HepG2 (cell line): ENCODE measurements around the gene UNC50. TPM values are rescaled to one million over a fixed set of nuclear protein-coding genes. Genes with fewer than 3 reads are reported as not detected.
A peak's percentile ranks its signal among the peaks of the same experiment; 100 is the strongest.

Source experiments
- FOSL2 ChIP-seq: sonication (generic); formaldehyde crosslinking; IDR thresholded peaks from 2 replicates; pipeline ENCODE4 v1.4.0; 2020; ENCODE audit warnings: missing genetic modification reagents
- FOXJ3 ChIP-seq: sonication (generic); formaldehyde crosslinking; IDR thresholded peaks from 2 replicates; pipeline ENCODE4 v1.4.0; 2020; ENCODE audit warnings: missing genetic modification reagents, mild to moderate bottlenecking, borderline replicate concordance
- IRF2 ChIP-seq: IDR thresholded peaks from 2 replicates; pipeline ENCODE4 v1.6.1; 2018; ENCODE audit warnings: missing genetic modification reagents, missing compliant biosample characterization
- NR2F6 ChIP-seq, 2 experiments: IDR thresholded peaks; 2 replicates each; pipeline ENCODE4 v1.6.1; 2016; ENCODE audit warnings: antibody characterized with exemption in 1 of 2, mild to moderate bottlenecking in 1 of 2
- SALL2 ChIP-seq: sonication (generic); formaldehyde crosslinking; IDR thresholded peaks from 2 replicates; pipeline ENCODE4 v1.8.1; 2023; ENCODE audit warnings: mild to moderate bottlenecking, missing genetic modification reagents, inconsistent platforms
- SP4 ChIP-seq: sonication (generic); formaldehyde crosslinking; IDR thresholded peaks from 2 replicates; pipeline ENCODE4 v1.8.1; 2023; ENCODE audit warnings: mild to moderate bottlenecking, missing genetic modification reagents
- STAG1 ChIP-seq: sonication (generic); formaldehyde crosslinking; IDR thresholded peaks from 2 replicates; pipeline ENCODE4 v1.4.0; 2020; ENCODE audit warnings: missing genetic modification reagents
- ZBTB38 ChIP-seq: sonication (generic); formaldehyde crosslinking; IDR thresholded peaks from 2 replicates; pipeline ENCODE4 v1.5.1; 2020; ENCODE audit warnings: mild to moderate bottlenecking, missing genetic modification reagents
- ZNF407 ChIP-seq: sonication (generic); formaldehyde crosslinking; IDR thresholded peaks from one replicate; pipeline ENCODE4 v1.5.1; 2020; ENCODE audit warnings: mild to moderate bottlenecking, missing genetic modification reagents; ENCODE audit errors: not compliant biosample characterization
- ZNF761 ChIP-seq: sonication (generic); formaldehyde crosslinking; conservative IDR thresholded peaks from 2 replicates; pipeline ENCODE4 v1.4.0; 2020; ENCODE audit warnings: mild to moderate bottlenecking, missing genetic modification reagents
- polyA plus RNA-seq, 8 experiments: library from polyadenylated mRNA; depleted of rRNA in 3 of 8; stranded (reverse) in 7 of 8; unstranded in 1 of 8; fragments of >200 nt; fragmentation: Illumina TruSeq in 4 of 8; extraction: Trizol in 4 of 8; gene quantifications; 2 replicates each; pipeline versions ENCODE4 v1.2.1 to v1.2.3, GENCODE V29; 2011 to 2016; ENCODE audit warnings: low read depth in 4 of 8, missing spikeins in 1 of 8, mixed read lengths in 1 of 8; ENCODE audit not compliant: insufficient read depth in 1 of 8
- total RNA-seq, 5 experiments: library from RNA; depleted of rRNA; stranded (reverse); fragments of >200 nt; fragmentation: Illumina TruSeq; extraction: Trizol; gene quantifications; 2 replicates each; pipeline ENCODE4 v1.2.3, GENCODE V29; 2016; ENCODE audit warnings: low read depth in 1 of 5
- TF ChIP-seq, protein P1 (sequence below): sonication (generic); formaldehyde crosslinking; IDR thresholded peaks from 2 replicates; pipeline ENCODE4 v1.4.0; 2020; ENCODE audit warnings: mild to moderate bottlenecking, missing genetic modification reagents
- TF ChIP-seq, protein P2 (sequence below): sonication (generic); formaldehyde crosslinking; IDR thresholded peaks from 2 replicates; pipeline ENCODE4 v1.4.0; 2020; ENCODE audit warnings: missing genetic modification reagents
- TF ChIP-seq, protein P3 (sequence below): sonication (generic); formaldehyde crosslinking; IDR thresholded peaks from 2 replicates; pipeline ENCODE4 v1.4.0; 2020; ENCODE audit warnings: missing genetic modification reagents, borderline replicate concordance
- TF ChIP-seq, protein P4 (sequence below): IDR thresholded peaks from 2 replicates; pipeline ENCODE4 v1.6.1; 2016; ENCODE audit warnings: mild to moderate bottlenecking, missing biosample characterization, missing genetic modification reagents

The UNC50 gene
- total and polyA plus RNA-seq, 2 of the 13 experiments (the other 11 are each of a cell fraction or from before 2014, with no cell fraction given), result 92.6 to 95.6 TPM

GRCh38 chr2:98649135-98649991 is 41.0 kb downstream of the UNC50 start (continued):
- no peak for TF ChIP-seq ZNF407 (CRISPR knock-in tag)
- TF ChIP-seq IRF2 (CRISPR knock-in tag), result peak; percentile 77
- TF ChIP-seq, protein P1, sequence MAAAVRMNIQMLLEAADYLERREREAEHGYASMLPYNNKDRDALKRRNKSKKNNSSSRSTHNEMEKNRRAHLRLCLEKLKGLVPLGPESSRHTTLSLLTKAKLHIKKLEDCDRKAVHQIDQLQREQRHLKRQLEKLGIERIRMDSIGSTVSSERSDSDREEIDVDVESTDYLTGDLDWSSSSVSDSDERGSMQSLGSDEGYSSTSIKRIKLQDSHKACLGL (CRISPR knock-in tag), result no peak
- TF ChIP-seq, protein P2, sequence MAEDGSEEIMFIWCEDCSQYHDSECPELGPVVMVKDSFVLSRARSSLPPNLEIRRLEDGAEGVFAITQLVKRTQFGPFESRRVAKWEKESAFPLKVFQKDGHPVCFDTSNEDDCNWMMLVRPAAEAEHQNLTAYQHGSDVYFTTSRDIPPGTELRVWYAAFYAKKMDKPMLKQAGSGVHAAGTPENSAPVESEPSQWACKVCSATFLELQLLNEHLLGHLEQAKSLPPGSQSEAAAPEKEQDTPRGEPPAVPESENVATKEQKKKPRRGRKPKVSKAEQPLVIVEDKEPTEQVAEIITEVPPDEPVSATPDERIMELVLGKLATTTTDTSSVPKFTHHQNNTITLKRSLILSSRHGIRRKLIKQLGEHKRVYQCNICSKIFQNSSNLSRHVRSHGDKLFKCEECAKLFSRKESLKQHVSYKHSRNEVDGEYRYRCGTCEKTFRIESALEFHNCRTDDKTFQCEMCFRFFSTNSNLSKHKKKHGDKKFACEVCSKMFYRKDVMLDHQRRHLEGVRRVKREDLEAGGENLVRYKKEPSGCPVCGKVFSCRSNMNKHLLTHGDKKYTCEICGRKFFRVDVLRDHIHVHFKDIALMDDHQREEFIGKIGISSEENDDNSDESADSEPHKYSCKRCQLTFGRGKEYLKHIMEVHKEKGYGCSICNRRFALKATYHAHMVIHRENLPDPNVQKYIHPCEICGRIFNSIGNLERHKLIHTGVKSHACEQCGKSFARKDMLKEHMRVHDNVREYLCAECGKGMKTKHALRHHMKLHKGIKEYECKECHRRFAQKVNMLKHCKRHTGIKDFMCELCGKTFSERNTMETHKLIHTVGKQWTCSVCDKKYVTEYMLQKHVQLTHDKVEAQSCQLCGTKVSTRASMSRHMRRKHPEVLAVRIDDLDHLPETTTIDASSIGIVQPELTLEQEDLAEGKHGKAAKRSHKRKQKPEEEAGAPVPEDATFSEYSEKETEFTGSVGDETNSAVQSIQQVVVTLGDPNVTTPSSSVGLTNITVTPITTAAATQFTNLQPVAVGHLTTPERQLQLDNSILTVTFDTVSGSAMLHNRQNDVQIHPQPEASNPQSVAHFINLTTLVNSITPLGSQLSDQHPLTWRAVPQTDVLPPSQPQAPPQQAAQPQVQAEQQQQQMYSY (CRISPR knock-in tag), result no peak
- peak; percentile 45; the same call in 1 of the 2 replicates for TF ChIP-seq FOSL2 (CRISPR knock-in tag)
- TF ChIP-seq NR2F6 (IDR thresholded peaks at IDR 0.05), result no peak
- no peak for TF ChIP-seq NR2F6 (CRISPR knock-in tag; IDR thresholded peaks at IDR 0.05)
- TF ChIP-seq SP4 (CRISPR knock-in tag), result no peak
- no peak for TF ChIP-seq FOXJ3 (CRISPR knock-in tag)
- TF ChIP-seq, protein P3, sequence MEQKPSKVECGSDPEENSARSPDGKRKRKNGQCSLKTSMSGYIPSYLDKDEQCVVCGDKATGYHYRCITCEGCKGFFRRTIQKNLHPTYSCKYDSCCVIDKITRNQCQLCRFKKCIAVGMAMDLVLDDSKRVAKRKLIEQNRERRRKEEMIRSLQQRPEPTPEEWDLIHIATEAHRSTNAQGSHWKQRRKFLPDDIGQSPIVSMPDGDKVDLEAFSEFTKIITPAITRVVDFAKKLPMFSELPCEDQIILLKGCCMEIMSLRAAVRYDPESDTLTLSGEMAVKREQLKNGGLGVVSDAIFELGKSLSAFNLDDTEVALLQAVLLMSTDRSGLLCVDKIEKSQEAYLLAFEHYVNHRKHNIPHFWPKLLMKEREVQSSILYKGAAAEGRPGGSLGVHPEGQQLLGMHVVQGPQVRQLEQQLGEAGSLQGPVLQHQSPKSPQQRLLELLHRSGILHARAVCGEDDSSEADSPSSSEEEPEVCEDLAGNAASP (CRISPR knock-in tag), result peak; percentile 42; the same call in 1 of the 2 replicates
- no peak for TF ChIP-seq SALL2
- TF ChIP-seq, protein P4, sequence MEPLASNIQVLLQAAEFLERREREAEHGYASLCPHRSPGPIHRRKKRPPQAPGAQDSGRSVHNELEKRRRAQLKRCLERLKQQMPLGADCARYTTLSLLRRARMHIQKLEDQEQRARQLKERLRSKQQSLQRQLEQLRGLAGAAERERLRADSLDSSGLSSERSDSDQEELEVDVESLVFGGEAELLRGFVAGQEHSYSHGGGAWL, result no peak
- TF ChIP-seq ZNF761, result no peak
- TF ChIP-seq ZBTB38 (CRISPR knock-in tag), result no peak
- peak; percentile 100 for TF ChIP-seq STAG1 (CRISPR knock-in tag)
